Erythroblast (primary cell): ENCODE measurements around the gene GPR107.

Experiments
- DNase-seq, 2 experiments: peaks; one replicate each; lab custom pipeline; 2025; lab: John Stamatoyannopoulos, UW
- GATA1 ChIP-seq: IDR thresholded peaks from 2 replicates; pipeline ENCODE4 v1.6.1; 2011; ENCODE audit warnings: low read depth, mild to moderate bottlenecking, control low read depth, low read length, moderate library complexity
- POLR2A ChIP-seq: IDR thresholded peaks from 2 replicates; pipeline ENCODE4 v1.6.1; 2011; ENCODE audit warnings: mild to moderate bottlenecking, low read length

GPR107 gene

DNA sequence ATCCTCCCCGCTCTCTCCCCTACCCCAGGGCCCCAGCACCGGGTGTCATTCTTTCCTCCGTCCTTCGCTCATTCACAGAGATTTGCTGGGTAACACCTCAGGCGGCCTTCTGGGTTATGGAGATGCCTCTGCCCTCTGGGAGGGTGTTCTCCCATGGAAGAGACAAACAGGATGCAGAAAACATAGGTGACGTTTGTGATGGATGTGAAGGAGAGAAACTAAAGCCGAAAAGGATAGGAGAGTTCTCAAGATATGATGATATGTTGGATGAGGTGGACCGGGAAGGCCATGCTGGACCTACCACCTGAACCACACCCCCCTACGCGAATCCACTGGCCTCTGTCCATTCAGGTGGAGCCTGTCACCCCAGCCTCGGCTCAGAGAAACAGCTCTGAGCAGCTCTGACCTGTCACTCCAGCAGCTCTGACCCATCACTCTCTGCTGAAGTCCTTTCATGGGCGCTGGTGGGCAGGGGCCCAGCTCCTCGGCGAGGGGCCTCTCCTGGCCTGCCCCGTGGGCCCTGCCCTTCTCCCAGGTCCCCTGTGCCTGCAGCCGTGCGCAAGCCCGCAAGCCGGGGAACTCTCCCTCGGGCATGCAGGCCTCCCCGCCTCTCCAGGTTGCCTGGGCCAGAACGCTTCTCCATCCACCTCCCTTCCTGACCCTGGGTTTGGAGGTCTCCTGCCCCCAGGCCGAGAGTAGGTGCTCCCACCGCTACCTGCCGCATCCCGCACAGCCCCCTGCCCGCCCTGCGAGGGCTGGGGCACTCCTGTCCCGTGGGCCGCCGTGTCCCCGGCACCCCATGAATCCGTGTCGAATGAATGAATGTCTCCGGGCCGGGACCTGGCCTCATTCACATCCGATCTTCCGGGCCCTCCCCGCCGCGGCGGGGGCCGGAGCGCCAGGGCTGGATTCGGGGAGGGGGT lies 117.8 kb downstream of the GPR107 start:
- TF ChIP-seq GATA1 (no peak), POLR2A (no peak)
- no peak for DNase-seq

- DNase-seq: peak; percentile 82 to 89
- TF ChIP-seq POLR2A: no peak
- TF ChIP-seq GATA1: no peak
Measured at GRCh38 chr9:130172161-130172857, 118.6 kb downstream of the GPR107 start, which contains the start of gene NCS1. Gene NCS1 (plus strand): TSS chr9:130172404. CDS start chr9:130172664, 260 bp downstream.

- peak; percentile 58 to 68 for DNase-seq
- peak; percentile 43 for TF ChIP-seq POLR2A
- TF ChIP-seq GATA1: no peak
Measured at GRCh38 chr9:130172858-130173665, 119.4 kb downstream of the GPR107 start.

DNA sequence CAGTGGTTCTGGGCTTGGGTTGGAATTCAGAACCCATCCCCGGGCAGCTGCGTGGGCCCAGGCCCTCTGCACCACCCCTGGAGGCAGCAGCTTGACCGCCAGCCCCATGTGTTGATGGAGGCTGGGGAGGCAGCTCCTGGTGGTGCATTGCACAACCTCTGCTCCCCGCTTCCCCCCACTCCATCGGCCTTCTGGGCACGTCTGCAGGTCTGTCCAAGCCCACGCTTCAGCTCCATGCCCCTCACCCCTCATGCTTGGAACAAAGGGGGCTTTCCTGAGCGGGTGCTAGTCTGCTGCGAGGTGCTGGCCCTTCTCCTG lies 119.9 kb downstream of the GPR107 start:
- DNase-seq: no peak
- no peak for TF ChIP-seq POLR2A
- no peak for TF ChIP-seq GATA1

- DNase-seq: no peak
- no peak for TF ChIP-seq POLR2A
- no peak for TF ChIP-seq GATA1
Measured at GRCh38 chr9:130174025-130174424, 120.3 kb downstream of the GPR107 start.

DNA sequence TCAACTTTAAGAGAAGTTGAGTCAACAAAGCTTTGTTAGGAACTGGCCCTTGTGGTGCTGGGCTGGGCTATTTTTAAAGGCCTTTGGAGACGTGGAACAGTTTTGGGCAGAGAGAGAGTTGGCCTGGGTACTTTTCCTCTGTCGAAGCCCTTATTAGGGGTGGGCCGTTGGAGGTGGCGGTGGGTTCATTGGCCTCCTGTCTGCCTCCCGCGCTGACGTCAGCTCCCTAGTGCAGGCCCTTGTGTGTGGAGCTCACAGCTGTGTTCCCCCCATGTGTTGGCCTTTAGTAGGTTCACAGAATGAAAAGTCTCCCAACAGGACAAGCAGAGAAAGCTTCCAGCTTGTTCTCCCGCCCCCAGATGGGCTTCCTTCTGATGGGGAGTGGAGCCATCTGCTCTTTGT lies 121.2 kb downstream of the GPR107 start:
- TF ChIP-seq POLR2A (no peak), GATA1 (no peak)

GRCh38 chr9:130175355-130175754 lies 121.6 kb downstream of the GPR107 start:
- TF ChIP-seq GATA1 (no peak), POLR2A (no peak)
- no peak for DNase-seq

More for the DNA sequence above, 121.2 kb downstream of the GPR107 start:
- no peak for DNase-seq

- no peak for DNase-seq
- no peak for TF ChIP-seq POLR2A
- TF ChIP-seq GATA1: no peak
Measured at GRCh38 chr9:130176760-130177159, 123.1 kb downstream of the GPR107 start.

- no peak for DNase-seq
- TF ChIP-seq GATA1: no peak
Measured at GRCh38 chr9:130177898-130178805, 124.4 kb downstream of the GPR107 start.

DNA sequence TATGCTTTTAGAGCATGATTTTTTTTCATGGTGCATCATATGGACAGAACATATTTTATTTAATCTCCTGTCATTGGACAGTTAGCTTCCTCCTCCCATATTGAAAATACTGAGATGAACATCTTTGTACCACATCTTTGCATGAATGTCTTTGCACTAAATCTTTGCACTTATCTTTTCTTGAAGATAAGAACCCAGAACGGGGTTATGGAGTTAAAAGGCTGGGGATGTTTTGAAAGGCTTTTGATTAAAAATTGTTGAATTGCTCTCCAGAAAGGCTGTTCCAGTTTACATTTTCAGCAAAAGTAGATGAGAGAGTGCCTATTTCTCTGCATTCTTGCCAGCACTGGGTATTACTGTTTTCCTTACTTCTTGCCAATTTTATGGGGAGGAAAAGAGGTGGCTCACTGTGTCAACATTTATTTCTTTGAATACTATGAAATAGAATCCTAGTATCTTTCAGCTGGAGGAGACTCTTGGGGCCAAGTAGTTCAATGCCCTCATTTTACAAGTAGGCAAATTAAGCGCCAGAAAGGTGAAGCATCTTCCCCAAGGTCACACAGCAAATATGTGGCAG lies 125.7 kb downstream of the GPR107 start:
- DNase-seq: no peak
- TF ChIP-seq POLR2A (no peak), GATA1 (no peak)

- TF ChIP-seq GATA1 (no peak), POLR2A (no peak)
- DNase-seq: no peak
Measured at GRCh38 chr9:130180516-130180915, 126.8 kb downstream of the GPR107 start.

- peak; percentile 53 to 62 for DNase-seq
- TF ChIP-seq GATA1 (no peak), POLR2A (peak; percentile 31)
Measured at GRCh38 chr9:130181678-130182380, 128.1 kb downstream of the GPR107 start.
